ENCODE measurements around the gene WNT10A. TPM values are rescaled to one million over a fixed set of nuclear protein-coding genes. Genes with fewer than 3 reads are reported as not detected.

WNT10A gene
- total RNA-seq, 3 donors from 2014 or later = 0.88 to 2.9 TPM; not detected in 1

- Histone ChIP-seq H3K27me3 (peaks cover 0 to 6% of the 10 kb centered on the region in 2 donors), H3K36me3 (no peaks in the 10 kb centered on the region), H3K9me3 (no peaks in the 10 kb centered on the region), H3K27ac (no peak overlapping the region), H3K4me1 (no peaks in the 10 kb centered on the region), H3K4me3 (no peak overlapping the region)
- DNase-seq (ENCODE audit: low spot score in 2 of 2) = no peak
- no peak for TF ChIP-seq POLR2A (IDR thresholded peaks at IDR 0.05)
- TF ChIP-seq CTCF (IDR thresholded peaks at IDR 0.05) = no peak
- TF ChIP-seq POLR2AphosphoS5 (IDR thresholded peaks at IDR 0.05) = no peak
- intact Hi-C loops (cut with DNase I; ENCODE audit: low total_unique reads) = loop anchor here (10.0 kb wide), 1 partner anchor 145 kb away; no protein-coding TSS in a partner anchor
Measured at GRCh38 chr2:218849721-218850120, 30.9 kb upstream of the WNT10A start.

GRCh38 chr2:218850796-218851195, 29.9 kb upstream of the WNT10A start:
- no peak overlapping the region for H3K27ac ChIP-seq
- H3K36me3 ChIP-seq = no peaks in the 10 kb centered on the region
- no peaks in the 10 kb centered on the region for H3K9me3 ChIP-seq
- no peak for DNase-seq (ENCODE audit: low spot score in 2 of 2)
- intact Hi-C loops (cut with DNase I; ENCODE audit: low total_unique reads) = loop anchor here (10.0 kb wide), 1 partner anchor 146 kb away; no protein-coding TSS in a partner anchor
- TF ChIP-seq CTCF (IDR thresholded peaks at IDR 0.05) = no peak
- no peak for TF ChIP-seq POLR2A (IDR thresholded peaks at IDR 0.05)
- no peak for TF ChIP-seq POLR2AphosphoS5 (IDR thresholded peaks at IDR 0.05)
- H3K4me3 ChIP-seq = no peak overlapping the region
- no peaks in the 10 kb centered on the region for H3K4me1 ChIP-seq
- H3K27me3 ChIP-seq = peaks cover 0 to 6% of the 10 kb centered on the region in 2 donors

- no peaks in the 10 kb centered on the region for H3K9me3 ChIP-seq
- no peaks in the 10 kb centered on the region for H3K36me3 ChIP-seq
- H3K27ac ChIP-seq = no peak overlapping the region
- no peak for DNase-seq (ENCODE audit: low spot score in 2 of 2)
- no peak overlapping the region for H3K4me3 ChIP-seq
- intact Hi-C loops (cut with DNase I; ENCODE audit: low total_unique reads) = loop anchor here (10.0 kb wide), 1 partner anchor 146 kb away; no protein-coding TSS in a partner anchor
- no peak for TF ChIP-seq CTCF (IDR thresholded peaks at IDR 0.05)
- TF ChIP-seq POLR2AphosphoS5 (IDR thresholded peaks at IDR 0.05) = no peak
- no peak for TF ChIP-seq POLR2A (IDR thresholded peaks at IDR 0.05)
- no peaks in the 10 kb centered on the region for H3K4me1 ChIP-seq
- peaks cover 0 to 6% of the 10 kb centered on the region in 2 donors for H3K27me3 ChIP-seq
Measured at GRCh38 chr2:218851286-218851685, 29.4 kb upstream of the WNT10A start.

- TF ChIP-seq POLR2AphosphoS5 (IDR thresholded peaks at IDR 0.05) (no peak), CTCF (IDR thresholded peaks at IDR 0.05) (peak; percentile 59 to 80 (median 67))
- no peak overlapping the region for H3K27ac ChIP-seq
- no peaks in the 10 kb centered on the region for H3K36me3 ChIP-seq
- no peaks in the 10 kb centered on the region for H3K4me1 ChIP-seq
- H3K4me3 ChIP-seq = no peak overlapping the region
- DNase-seq (ENCODE audit: low spot score in 2 of 2) = peak; percentile 38 to 62
- no peaks in the 10 kb centered on the region for H3K9me3 ChIP-seq
- intact Hi-C loops (cut with DNase I; ENCODE audit: low total_unique reads) = loop anchor here (10.0 kb wide), 1 partner anchor 148 kb away; no protein-coding TSS in a partner anchor
- H3K27me3 ChIP-seq = peaks cover 0 to 6% of the 10 kb centered on the region in 2 donors
Measured at GRCh38 chr2:218852911-218853667, 27.6 kb upstream of the WNT10A start.

- Histone ChIP-seq H3K27ac (no peak overlapping the region), H3K4me1 (no peaks in the 10 kb centered on the region), H3K27me3 (peaks cover 0 to 3% of the 10 kb centered on the region in 2 donors), H3K9me3 (no peaks in the 10 kb centered on the region), H3K36me3 (no peaks in the 10 kb centered on the region), H3K4me3 (no peak overlapping the region)
- DNase-seq (ENCODE audit: low spot score in 2 of 2) = no peak
- TF ChIP-seq POLR2AphosphoS5 (IDR thresholded peaks at IDR 0.05) (no peak), CTCF (IDR thresholded peaks at IDR 0.05) (no peak), POLR2A (IDR thresholded peaks at IDR 0.05) (no peak)
- intact Hi-C loops (cut with DNase I; ENCODE audit: low total_unique reads) = loop anchor here (10.0 kb wide), 1 partner anchor 149 kb away; no protein-coding TSS in a partner anchor
Measured at GRCh38 chr2:218853766-218854165, 26.9 kb upstream of the WNT10A start.
